GM19239 (cell line): ENCODE results near the gene TNPO3.
A peak's percentile ranks its signal among the peaks of the same experiment; 100 is the strongest.
"Not testable (repeated sequence)": the region's sequence is repeated elsewhere in the genome, so short reads cannot be mapped to it uniquely, and the experiment has no call there.

Experiments
- DNase-seq: peaks from one replicate; pipeline ENCODE4 v3.0.0; 2011; ENCODE audit warnings: low spot score; ENCODE audit not compliant: insufficient read length
- FAIRE-seq: peaks from 2 replicates; lab custom pipeline; 2011; peaks lifted over from hg19 to GRCh38; lab: Jason Lieb, UNC

TNPO3 gene

GRCh38 chr7:128943251-128943650 is 111.7 kb downstream of the TNPO3 start:
- not testable (repeated sequence) for FAIRE-seq

GRCh38 chr7:128941946-128942526 is 112.9 kb downstream of the TNPO3 start:
- no peak for FAIRE-seq
- no peak for DNase-seq

More at GRCh38 chr7:128943251-128943650, 111.7 kb downstream of the TNPO3 start:
- DNase-seq = not testable (repeated sequence)

- FAIRE-seq (no peak), DNase-seq (no peak)
Observed at GRCh38 chr7:128941323-128941890, 113.5 kb downstream of the TNPO3 start.

DNA sequence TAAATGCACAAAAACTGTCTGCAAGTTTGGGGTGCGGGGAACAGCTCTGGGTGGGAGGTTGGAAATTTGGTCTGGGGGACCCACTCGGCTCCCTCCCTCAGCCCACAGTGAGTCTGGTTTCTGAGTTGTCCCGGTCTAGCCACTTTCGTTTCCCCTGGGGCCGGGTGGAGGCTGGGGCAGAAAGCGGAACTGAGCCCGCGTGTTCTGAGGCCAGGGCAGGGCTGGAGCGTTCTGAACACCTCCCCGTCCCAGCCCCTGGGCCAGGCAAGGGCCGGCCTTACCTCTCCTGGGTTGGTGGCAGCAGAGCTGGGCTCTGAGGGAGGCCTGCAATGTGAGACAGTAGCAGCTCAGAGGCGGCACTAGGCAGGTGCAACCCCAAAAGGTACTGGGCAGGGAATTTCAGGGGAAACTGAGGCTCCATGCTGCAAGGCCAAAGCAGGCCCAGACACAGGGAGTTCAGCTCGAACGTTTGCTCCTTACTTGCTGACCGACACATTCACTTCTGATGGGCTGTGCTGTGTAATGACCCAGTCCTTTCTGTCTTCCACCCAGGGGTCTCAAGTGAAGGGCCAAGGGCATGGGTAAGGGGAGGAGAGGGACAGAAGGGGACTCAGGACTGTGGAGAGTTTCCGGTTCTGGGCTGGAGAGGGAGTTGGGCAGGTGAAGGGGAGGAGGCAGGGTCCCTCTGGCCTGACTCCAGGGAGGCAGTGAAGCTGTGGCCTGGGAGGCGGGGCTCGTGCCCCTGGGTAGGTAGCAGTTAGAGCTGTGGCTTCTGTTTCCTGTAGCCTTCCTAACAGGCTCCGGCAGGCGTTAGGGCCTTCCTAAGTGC is 114.2 kb downstream of the TNPO3 start:
- FAIRE-seq (peak; percentile 99), DNase-seq (peak; percentile 86)

DNA sequence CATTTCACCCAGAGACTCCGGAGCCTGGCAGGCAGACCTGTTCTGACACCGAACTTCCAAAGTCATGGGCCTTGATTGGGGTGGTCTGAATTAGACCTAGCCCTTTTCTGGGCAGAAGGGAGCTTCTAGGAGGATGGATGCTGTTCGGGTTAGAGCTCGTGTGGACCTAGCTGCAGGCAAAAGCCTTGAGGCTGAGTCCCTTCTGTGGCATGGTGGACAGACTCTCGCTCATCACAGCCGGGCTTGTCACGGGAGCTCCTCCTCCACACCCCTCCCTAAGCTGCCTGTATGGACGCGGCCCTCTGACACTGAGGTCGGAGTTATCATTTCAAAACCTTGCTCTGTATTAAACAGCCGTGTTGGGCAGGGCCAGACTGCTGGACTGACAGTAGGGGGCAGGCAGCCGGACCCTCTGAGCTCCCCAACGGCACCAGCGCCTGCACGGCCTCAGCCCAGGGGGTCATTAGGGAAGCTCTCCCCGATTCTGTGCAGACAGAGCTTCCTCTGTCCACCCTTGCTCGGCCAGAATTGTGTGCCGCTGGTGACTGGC is 115.0 kb downstream of the TNPO3 start:
- FAIRE-seq = no peak

DNA sequence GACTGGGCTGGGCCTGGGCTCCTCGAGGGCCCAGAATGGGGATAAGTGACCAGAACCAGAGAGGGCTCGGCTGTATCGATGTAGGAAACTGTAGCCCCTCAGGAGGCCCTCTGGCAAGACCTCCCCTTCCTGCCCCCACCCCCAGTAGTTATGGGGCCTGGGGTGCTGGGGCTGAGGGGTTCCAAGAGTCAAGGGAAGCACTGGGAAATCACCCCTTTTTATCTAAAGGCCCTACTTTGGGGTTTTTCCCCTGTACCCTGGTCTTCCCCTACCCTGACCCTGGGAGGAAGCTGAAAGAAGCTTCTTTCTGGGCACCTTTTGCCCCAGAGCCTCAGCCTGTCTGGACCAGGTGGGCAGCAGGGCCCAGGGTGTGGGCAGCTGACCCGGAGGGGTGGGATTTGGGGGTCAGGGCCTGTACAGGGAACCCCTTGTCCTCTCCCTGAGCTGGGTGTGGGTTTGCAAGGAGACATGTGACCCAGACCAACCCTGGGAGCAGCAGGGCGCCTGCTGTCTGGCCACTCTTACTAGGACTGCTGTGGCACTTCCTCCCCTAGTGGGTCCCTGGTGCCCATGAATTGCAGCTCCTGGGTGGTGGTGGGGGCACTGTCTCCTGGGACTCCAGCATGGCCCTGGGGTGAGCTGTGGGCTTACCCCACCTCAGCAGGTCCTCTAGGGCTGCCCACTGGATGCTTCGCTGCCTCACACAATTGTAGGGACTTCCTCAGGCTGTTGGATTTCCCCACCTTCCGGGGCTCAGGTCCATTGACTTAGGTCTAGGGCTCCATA is 115.6 kb downstream of the TNPO3 start:
- DNase-seq (no peak), FAIRE-seq (no peak)

More for the DNA sequence above, 115.0 kb downstream of the TNPO3 start:
- peak; percentile 53 for DNase-seq

GRCh38 chr7:128938544-128939074 is 116.3 kb downstream of the TNPO3 start:
- FAIRE-seq (peak; percentile 68), DNase-seq (no peak)

GRCh38 chr7:128937647-128938543 is 117.0 kb downstream of the TNPO3 start, which contains the start of gene IRF5:
TSS of gene IRF5 (plus strand) at chr7:128937927. CDS start at chr7:128942082, 4,155 bp downstream.
- FAIRE-seq (peak; percentile 39), DNase-seq (peak; percentile 30)

DNA sequence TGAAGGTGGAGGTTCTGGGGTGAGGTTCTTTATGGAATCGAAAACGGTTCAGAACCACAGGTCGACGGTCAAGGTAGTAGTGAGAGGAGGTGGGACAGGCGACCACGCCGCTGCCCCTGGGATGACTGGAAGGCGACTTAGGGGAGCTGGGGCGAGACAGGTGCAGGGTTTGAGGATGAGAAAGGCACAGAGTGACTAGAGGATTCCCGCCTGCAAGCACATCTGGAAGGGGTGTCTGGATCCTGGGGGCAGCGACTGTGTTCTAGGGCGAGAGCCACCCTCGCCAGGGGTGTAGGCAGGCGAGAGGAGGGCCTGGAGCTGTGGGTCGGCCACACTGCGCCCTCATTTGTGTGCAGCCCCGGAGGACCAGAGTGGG is 117.7 kb downstream of the TNPO3 start:
- peak; percentile 44 for FAIRE-seq
- no peak for DNase-seq

GRCh38 chr7:128936798-128937197 is 118.1 kb downstream of the TNPO3 start:
- DNase-seq = no peak
- peak; percentile 4 for FAIRE-seq

GRCh38 chr7:128935342-128935730 is 119.6 kb downstream of the TNPO3 start:
- FAIRE-seq (no peak), DNase-seq (no peak)

- DNase-seq = peak; percentile 32
- peak; percentile 96 for FAIRE-seq
Observed at GRCh38 chr7:128934361-128935341, 120.3 kb downstream of the TNPO3 start.

DNA sequence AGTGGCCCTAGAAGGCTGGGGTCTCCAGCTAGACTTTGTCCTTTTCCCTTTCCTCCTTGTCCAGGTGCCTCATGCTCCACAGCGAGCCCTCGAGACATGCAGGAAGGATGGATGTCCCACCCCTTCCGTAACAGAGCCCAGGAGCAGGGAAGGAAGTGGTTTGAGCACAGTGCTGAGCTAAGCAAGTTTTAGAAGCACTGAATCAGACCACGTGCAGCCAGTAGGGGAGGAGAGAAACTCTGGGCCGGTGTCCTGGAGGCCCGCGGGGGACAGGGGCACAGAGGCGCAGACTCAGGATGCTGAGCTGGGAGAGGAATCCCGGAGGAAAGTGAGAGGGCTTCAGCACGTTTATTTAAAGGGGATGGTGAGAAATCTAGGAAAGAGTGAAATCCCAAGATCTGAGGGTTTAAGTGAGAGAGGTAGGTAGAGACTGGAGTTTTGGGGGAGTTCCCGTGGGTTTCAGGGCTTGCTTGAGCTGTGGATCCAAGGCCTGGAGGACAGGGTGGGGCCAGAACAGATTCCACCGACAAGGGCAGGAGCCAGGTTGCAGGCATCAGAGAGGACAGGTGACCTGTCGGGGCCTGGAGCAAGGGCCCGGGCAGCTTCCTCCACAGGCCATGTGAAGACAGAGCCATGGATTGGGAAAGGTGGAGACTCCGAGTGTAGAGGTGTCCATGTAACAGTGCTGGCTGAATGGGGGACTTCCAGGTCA is 121.6 kb downstream of the TNPO3 start:
- DNase-seq (no peak), FAIRE-seq (peak; percentile 97)

GRCh38 chr7:128932862-128933179 is 122.1 kb downstream of the TNPO3 start:
- no peak for DNase-seq
- FAIRE-seq = no peak

DNA sequence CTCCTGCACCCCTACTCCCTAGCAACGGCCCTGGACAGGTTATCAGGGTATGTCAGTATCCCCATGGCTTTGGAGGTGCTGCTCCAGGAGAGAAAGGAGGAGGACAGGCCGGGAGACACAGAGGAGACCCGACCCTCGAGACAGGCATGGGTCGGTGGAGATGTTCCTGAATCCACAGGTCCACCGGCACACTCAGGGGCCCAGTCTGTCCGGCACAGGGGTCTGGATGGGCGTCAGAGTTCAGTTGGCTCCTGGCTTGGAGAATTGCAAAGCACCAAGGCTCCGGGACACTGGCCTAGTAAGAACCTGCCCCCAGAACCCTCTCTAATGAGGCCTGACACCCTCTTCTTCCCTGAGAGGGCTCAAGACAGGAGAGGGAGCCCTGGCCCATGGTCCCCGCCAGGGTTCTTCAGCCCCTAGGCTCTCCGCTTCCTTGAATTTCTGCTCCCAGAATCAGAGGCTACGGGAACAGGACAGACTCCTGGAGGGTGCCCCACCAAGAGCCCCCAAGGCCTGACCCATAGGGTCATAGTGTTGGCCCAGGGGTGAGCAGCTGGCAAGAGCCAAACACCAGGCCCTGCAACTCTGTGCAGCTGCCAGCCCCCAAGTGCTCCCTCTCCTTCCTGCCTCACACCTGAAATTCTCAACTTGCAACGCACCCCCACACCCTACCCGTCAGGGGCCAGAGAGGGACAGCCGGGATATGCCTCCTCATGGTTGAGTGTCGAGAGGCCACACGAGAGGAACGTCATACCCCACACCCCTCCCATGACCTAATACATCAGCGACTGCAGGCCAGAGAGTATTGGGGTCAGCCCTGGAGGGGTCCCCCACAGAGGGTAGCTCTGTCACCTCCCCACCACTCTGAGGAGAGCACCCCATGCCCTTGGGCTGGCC is 122.7 kb downstream of the TNPO3 start:
- FAIRE-seq (no peak), DNase-seq (no peak)

GRCh38 chr7:128931190-128931798 is 123.6 kb downstream of the TNPO3 start:
- FAIRE-seq (peak; percentile 31), DNase-seq (no peak)
